ENCODE data around the gene NDUFA8. TPM values are rescaled to one million over a fixed set of nuclear protein-coding genes. Genes with fewer than 3 reads are reported as not detected.

NDUFA8 gene
- total and polyA plus RNA-seq, 10 of the 15 experiments (the other 5 are each of a cell fraction or from before 2014, with no cell fraction given): 44.9 to 159 (median 90.8) TPM

- TF ChIP-seq CTCF (IDR thresholded peaks at IDR 0.05 in 2 of 3, conservative IDR thresholded peaks at IDR 0.05 in 1 of 3; ENCODE audit: control insufficient read depth in 2 of 3, extremely low read depth in 1 of 3, insufficient read depth in 1 of 3, low read depth in 3 of 3, low read length in 3 of 3) (peak; percentile 89 to 92 (median 91)), RELA (IDR thresholded peaks at IDR 0.05; ENCODE audit: borderline replicate concordance, partially characterized antibody) (peak; percentile 36), RAD21 (IDR thresholded peaks at IDR 0.05; ENCODE audit: insufficient read depth, low read depth, low read length) (peak; percentile 97), SKIL (IDR thresholded peaks at IDR 0.05; ENCODE audit: low read depth, poor library complexity, severe bottlenecking) (no peak), HDAC6 (IDR thresholded peaks at IDR 0.05; ENCODE audit: unreplicated experiment) (no peak), ZSCAN29 (IDR thresholded peaks at IDR 0.05) (no peak), IRF4 (IDR thresholded peaks at IDR 0.05; ENCODE audit: low read depth, low read length) (no peak)
Observed at GRCh38 chr9:122125158-122125508, 34.4 kb downstream of the NDUFA8 start (continued).

GRCh38 chr9:122124528-122124927, 35.1 kb downstream of the NDUFA8 start:
- no peak overlapping the region for H3K4me2 ChIP-seq (ENCODE audit: control insufficient read depth, insufficient read depth)
- DNase-seq (ENCODE audit: low read depth, low spot score) (no peak), ATAC-seq (no peak), FAIRE-seq (no peak)
- POLR2A ChIA-PET: no interaction called here
- in situ Hi-C loops (cut with MboI) (loop anchor here (5.0 to 10.0 kb wide), 3 partner anchors 228 to 688 kb away; no protein-coding TSS in a partner anchor), intact Hi-C loops (cut with micrococcal nuclease; ENCODE audit: unreplicated experiment) (loop anchor here (10.0 kb wide), 1 partner anchor 580 kb away; no protein-coding TSS in a partner anchor)
- RAD21 ChIA-PET (ENCODE audit: unreplicated experiment): interaction anchor here (0.8 to 7.6 kb wide), 13 partner anchors 23 to 686 kb away, joined by 3 to 76 read pairs (median 4); no protein-coding TSS in a partner anchor
- no peaks in the 10 kb centered on the region for H3K36me3 ChIP-seq (ENCODE audit: control insufficient read depth in 2 of 2, insufficient read depth in 2 of 2, low read length in 1 of 2)
- CTCF ChIA-PET: interaction anchor here (0.6 to 11.7 kb wide), 41 partner anchors 9 to 1043 kb away, joined by 3 to 190 read pairs (median 5); partner anchors contain the start of genes MORN5, MRRF, NDUFA8 and RBM18
- TF ChIP-seq CHD1 (IDR thresholded peaks at IDR 0.05; ENCODE audit: low read depth, low read length) (no peak), JUNB (IDR thresholded peaks at IDR 0.05) (no peak), EED (IDR thresholded peaks at IDR 0.05; ENCODE audit: low read depth) (no peak), CHD4 (IDR thresholded peaks at IDR 0.05) (no peak), NR2C2 (IDR thresholded peaks at IDR 0.05; ENCODE audit: borderline replicate concordance, control insufficient read depth, insufficient read length, low read depth) (no peak), ELK1 (IDR thresholded peaks at IDR 0.05; ENCODE audit: low read depth, low read length) (no peak), ZBTB33 (IDR thresholded peaks at IDR 0.05) (no peak)
- no peak overlapping the region for H3K4me3 ChIP-seq
- no peaks in the 10 kb centered on the region; the same call in 1 of the 2 replicates for H4K20me1 ChIP-seq (ENCODE audit: control insufficient read depth, insufficient read depth)
- H3K9me3 ChIP-seq (replicated peaks; ENCODE audit: control insufficient read depth, insufficient read depth, low read length): no peaks in the 10 kb centered on the region
- no peaks in the 10 kb centered on the region for H3K79me2 ChIP-seq (ENCODE audit: control insufficient read depth, insufficient read depth, low read length)
- BruUV-seq (replicated peaks): no TSS peak
- no peak overlapping the region for H3K27ac ChIP-seq (ENCODE audit: control insufficient read depth, insufficient read depth)
- H3K27me3 ChIP-seq (replicated peaks in 1 of 2; ENCODE audit: control insufficient read depth in 2 of 2, insufficient read depth in 2 of 2, low read length in 1 of 2): peaks cover 2 to 10% of the 10 kb centered on the region in 2 experiments; a peak in 2 of 4 replicates
- 17% methylated on average over 7 of the region's 7 CpGs for WGBS (ENCODE audit: insufficient coverage, insufficient replicate concordance, low lambda C conversion rate, missing lambda C conversion rate)
- H3K9ac ChIP-seq (ENCODE audit: control insufficient read depth, insufficient read depth, low read length): no peak overlapping the region
- no peaks in the 10 kb centered on the region for H3K4me1 ChIP-seq (ENCODE audit: control insufficient read depth, insufficient read depth, low read length)
- SMC1A ChIA-PET (ENCODE audit: uncharacterized antibody, unreplicated experiment): interaction anchor here (0.6 to 4.4 kb wide), 15 partner anchors 18 to 684 kb away, joined by 3 to 41 read pairs (median 4); no protein-coding TSS in a partner anchor
- no peak overlapping the region for H2AFZ ChIP-seq (ENCODE audit: control insufficient read depth, low read depth, low read length)

Measured in GM12878 (cell line).